CD4-positive, alpha-beta T cell treated with Interleukin-15 for 1 hour (primary cell): ENCODE results near the gene TMEM231.
A peak's percentile ranks its signal among the peaks of the same experiment; 100 is the strongest.
"Not testable (repeated sequence)": the region's sequence is repeated elsewhere in the genome, so short reads cannot be mapped to it uniquely, and the experiment has no call there.

ENCODE experiments used
- DNase-seq: peaks from one replicate; pipeline ENCODE4 v3.0.0-alpha.2; 2020

TMEM231 gene

DNA sequence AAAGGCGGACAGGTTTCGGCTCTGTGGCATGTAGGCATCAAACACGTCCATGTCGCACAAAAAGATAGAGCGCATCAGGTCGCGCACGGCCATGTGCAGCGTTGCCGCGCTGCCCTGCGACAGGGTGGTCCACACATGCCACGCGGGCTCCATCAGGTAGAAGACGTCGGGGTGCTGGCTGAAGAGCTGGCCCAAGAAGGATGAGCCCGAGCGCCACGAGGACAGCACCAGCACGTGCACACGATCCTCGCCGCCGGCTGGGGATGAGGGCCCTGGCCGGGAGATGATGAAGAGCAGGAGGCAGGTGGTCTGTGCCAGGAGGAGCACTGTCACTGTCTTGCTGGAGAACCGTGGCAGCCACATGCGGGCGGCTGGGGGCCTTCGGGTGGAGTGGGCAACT, 26.1 kb downstream of the TMEM231 start:
- no peak for DNase-seq

DNA sequence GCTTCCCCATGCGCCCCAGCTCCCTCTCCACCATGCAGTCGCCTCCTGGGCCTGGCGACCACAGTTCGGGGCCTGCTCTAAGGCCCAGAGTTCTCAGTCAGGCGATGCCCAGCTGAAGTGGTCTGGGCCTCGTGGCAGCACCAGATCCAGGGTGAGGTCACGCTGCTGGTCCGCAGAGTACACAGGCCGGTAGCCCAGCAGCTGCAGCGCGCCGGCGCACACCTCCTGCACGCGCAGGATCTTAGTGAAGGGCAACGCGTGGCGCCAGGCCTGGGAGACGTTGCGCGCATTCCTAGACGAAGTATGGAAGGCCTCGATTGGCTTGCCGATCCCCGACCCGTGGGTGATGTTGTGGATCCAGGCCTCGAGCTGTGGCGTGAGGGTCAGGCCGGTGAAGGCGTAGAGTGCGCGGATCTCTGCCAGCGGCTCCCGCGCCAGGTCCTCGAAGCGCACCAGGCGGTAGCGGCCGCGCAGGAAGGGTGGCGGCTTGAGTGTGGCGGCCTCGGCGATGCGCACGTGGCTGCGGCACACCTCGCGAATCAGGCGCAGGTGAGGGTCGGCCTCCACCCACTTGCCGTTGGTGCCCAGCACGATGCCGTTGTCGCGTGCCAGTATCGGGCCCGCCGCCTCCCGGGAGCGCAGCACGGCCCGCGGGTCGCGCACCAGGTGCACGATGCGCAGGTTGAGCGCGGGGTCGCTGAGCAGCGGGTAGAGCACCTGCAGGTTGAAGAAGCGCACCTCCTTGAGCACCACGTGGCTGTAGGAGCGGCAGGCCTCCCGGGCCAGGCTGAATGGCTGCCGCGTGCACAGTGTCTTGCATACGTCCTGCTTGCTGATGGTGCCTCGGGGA, 26.8 kb downstream of the TMEM231 start:
- DNase-seq: no peak

DNA sequence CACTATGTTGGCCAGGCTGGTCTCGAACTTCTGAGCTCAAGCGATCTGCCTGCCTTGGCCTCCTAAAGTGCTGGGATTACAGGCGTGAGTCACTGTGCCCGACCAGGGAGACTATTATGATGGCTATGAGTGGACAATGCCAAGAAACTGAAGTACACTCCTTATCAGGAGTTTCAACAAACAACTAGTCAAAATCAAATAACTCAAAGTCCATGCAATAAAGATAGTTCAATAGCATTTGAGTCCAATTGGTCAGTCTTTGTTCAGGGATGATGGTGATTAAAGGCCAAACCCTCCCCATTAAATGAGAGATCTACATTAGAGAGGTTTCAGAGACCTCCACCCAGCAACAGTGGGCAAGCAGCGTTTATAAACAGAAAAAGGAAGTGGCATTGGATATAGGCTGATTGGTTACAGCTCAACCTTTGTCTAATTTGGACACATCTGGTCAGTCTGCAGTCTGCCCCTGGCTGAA, 28.2 kb downstream of the TMEM231 start:
- DNase-seq: no peak

DNA sequence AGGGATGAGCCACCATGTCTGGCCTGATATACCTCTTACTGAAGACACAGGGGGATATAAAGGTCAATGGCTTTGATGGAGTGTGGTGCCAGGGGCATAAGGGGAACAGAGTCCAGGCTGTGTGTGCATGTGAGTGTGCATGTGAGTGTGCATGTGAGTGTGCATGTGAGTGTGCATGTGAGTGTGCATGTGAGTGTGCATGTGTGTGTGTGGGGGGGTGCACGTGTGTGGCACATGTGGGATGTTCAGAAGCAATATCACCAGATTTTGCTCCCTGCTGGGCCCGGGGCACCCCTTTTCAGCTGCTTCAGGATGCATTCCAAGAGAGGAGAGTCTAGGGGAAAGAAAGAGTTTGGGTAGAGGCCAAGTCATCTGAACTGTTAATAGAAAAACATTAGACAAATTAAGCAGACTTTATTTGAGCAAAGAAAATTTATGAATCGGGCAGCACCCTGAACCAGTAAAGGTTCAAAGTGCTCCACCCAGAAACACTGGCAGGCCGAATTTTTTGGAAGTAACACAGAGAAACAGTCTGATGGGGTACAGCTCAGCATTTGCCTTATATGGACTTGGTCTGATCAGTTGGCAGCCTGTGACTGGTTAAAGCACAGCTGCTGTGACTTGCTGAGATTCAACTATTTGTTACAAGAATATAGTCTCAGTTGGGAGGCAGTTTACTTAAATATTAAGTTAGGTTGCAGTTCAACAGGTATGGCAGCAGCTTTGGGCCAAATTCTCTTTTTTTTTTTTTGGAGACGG, 29.8 kb downstream of the TMEM231 start:
- no peak for DNase-seq

DNA sequence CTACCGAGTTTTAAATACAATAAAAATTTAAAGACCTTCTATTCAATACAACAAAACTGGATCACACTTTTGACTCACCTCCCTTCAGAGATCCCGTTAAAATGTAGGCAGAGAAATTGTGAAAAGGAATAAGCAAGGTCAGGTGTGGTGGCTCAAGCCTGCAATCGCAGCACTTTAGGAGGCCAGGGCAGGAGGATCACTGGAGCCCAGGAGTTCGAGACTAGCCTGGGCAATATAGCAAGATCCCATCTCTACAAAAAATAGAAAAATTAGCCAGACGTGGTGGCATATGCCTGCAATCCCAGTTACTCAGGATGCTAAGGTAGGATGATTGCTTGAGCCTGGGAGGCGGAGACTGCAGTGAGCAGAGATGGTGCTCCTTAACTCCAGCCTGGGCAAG, 36.9 kb downstream of the TMEM231 start:
- DNase-seq: no peak

DNA sequence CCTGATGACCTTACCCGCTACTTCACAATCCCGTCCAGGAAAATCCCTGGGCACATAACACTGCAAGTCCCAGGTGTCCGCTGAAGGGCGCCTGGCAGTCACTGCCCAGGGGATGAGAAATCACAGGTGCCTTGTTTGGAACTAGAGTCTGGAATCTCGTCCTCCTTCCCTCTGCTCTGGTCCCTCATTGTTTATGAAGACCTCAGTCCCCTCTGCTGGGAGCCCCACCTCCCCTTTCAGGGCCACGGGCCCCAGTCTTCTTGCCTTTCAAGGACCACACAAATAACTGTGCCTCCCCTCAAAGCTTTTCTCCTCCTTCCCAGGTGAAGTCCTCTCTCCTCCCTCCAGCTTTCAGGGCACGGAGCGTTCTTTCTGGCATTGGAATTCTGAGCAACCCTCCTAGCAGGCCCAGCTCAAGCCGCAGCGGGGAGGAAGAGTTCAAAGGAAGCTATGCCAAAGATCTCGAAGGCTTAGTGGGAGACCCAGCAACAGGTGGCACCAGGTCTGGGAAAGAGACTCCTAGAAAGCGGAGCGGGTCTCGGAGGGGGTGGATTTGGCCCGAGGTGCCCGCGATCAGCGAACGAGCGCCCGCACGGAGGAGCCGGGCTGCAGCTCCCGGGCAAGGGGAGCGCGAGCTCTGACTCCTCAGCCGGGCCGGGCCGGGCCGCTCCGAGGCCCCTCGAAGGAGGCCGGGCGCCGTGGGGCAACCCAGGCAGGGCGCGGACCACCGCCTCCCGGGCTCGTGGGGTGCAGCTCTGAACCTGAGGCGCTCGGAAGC, 39.7 kb downstream of the TMEM231 start:
- DNase-seq: not testable (repeated sequence)

DNA sequence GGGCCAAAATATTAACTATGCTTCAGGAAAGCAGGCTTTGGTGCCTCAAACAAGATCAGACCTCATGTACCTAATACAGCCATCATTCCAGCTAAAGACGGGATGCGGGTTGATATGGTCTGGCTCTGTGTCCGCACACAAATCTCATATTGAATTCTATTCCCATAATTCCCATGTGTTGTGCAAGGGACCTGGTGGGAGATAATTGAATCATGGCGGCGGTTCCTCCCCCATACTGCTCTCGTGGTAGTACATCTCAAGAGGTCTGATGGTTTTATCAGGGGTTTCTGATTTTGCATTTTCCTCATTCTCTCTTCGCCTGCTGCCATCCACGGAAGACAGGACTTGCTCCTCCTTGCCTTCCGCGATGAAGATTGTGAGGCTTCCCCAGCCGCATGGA, 41.8 kb downstream of the TMEM231 start:
- DNase-seq: no peak

DNA sequence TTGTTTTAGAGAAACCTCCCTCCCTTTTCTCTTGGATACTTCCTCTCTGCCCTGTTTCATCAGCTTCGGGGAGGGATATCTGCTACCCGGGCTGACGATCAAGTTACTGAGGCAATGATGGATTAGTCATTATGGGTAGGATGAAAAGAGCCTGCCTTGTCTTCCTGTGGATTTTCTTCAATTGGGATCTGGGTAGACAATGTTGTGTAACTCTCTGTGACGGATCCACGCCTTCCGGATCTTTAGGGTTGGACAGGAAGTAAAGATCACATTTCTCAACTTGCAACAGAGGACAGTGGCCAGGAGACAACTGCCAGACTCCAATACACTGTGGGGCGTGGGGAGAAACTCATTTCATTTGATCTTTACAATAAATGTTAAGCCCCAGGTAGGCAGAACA, 49.5 kb downstream of the TMEM231 start:
- DNase-seq: peak; percentile 60

DNA sequence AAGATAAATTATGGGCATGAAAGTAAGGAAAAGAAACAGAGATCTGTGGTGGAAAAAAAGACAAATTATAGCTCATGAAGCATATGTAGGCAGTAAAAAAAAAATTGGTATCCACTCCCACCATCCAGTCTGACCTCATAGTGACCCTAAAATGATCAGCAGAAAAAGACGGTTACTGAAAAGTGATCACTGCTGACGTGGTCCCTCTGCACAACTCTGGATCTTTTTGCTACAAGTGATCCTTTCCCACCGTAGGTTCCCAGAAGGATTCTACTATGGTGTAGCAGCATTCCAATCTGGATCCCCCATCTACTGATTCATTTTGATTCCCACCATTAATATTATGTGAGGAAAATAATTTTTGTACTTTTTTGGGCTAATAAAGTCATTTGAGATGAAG, 49.9 kb downstream of the TMEM231 start:
- DNase-seq: no peak

DNA sequence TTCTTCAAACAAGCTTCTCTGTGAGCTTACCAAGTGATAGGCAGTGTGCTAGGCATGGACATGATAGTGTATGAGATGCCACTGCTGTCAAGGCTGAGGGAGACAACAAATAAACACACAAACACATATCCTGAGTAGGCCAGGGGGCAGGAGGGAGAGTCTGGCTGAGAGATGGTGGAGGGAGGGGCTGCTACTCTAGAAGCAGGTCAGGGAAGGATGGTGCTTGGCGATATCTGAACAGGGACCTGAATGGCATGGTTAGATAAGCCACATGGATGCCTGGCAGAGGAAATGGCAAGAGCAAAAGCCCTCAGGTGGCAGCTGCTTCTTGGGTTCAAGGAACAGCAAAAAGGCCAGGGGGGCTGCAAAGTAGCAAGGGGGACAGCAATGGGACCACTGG, 52.3 kb downstream of the TMEM231 start:
- DNase-seq: no peak

DNA sequence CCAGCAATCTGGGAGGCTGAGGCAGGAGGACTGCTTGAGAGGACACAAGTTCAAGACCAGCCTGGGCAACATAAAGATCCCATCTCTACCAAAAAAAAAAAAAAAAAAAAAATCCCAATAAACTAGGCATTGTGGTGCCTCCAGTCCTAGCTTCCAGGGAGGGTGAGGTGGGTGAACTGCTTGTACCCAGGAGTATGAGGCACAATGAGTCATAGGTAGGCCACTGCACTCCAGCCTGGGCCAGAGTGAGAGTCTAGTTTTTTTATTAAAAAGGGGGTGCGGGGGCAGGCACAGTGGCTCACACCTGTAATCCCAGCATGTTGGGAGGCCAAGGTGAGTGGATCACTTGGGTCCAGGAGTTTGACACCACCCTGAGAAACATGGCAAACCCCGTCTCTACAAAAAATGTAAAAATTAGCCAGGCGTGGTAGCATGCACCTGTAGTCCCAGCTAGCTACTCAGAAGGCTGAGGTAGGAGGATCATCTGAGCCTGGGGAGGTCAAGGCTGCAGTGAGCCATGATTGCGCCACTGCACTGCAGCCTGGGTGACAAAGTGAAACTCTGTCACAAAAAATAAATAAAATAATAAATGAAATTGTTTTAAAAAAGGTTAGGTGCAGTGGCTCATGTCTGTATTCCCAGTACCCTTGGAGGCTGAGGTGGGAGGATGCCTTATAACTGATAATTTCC, 53.0 kb downstream of the TMEM231 start:
- DNase-seq: no peak

DNA sequence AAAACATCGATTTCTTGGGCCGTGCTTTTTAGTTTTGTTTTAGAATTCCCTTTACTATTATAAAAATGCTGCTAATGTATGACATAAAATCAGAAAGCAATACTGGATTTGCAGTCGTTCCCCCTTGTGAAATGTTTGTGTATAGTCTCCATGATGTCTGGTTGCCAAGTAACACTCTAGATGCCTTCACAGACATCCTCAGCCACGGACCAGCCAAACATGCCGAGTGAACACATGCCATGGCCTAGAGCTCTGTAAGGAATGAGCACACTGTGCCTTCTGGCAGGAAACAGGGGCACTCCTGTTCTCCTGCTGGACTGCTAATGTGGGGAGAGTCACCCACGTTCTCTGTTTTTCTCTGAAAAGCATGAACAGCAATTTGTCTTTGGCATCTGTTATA, 54.2 kb downstream of the TMEM231 start:
- not testable (repeated sequence) for DNase-seq

DNA sequence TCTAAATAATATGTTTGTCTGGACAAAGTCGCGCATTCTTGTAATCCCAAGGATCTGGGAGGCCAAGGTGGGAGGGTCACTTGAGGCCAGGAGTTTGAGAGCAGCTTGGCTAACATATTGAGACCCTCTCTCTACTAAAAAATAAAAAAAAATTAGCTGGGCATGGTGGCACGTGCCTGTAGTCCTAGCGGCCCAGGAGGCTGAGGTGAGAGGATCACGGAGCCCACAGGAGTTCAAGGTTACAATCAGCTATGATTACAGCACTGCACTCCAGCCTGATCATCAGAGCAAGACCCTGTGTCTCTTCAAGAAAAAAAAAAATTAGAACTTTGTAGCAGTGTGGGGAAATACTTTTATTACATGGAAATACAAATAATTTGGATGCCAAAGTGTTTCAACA, 54.7 kb downstream of the TMEM231 start:
- DNase-seq: no peak

DNA sequence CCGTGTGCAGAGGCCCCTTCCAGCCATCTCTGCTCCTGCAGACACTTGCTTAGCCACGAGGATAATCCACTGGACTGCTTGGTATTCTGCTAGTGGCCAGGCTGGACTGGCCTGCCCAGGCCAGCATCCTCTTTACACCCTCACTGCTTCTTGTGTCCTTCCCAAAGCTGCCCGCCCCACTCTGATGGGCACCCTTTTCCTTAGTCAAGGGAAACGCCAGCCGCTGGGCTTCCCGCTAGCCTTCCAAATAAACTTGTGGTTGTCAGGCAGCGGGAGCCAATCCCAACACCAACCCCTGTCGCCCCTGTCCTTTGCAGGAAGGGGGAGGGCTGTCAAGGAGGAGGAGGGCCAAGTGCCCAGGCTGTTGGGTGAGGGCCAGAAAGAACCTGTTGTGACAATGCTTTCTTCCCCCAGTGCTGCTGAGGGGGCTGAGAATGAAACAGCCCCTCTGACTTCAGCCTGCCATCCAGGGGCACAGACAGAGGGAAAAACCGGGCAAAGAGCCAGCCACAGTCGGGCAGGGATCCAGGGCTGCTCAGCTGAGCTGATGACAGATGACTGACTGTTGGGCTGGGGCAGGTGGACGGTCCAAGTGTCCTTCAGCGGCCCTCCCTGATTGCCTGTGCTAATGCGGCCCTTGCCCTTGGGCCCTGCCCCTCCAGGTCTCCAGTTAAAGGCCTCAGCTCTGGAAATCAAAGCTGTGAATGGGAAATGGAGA, 57.3 kb downstream of the TMEM231 start:
- DNase-seq: not testable (repeated sequence)

DNA sequence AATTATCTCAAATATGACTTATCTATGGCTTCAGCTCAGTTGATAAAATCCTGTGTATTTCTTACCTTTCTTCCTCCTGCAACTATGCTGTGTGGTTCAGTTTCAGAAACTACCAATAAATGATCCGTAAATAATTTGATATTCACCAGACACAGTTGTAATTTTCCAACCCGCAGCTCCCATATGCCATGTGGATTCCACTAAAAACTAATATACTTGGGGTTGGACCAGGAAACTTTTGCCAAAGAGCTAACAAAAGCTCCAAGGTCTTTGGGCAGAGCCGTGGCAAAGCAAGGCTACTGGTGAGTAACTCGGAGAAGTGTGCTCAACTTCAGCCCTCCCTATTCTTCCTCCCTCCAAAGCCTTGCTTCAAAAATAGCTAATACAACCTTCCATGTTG, 58.5 kb downstream of the TMEM231 start:
- DNase-seq: no peak

DNA sequence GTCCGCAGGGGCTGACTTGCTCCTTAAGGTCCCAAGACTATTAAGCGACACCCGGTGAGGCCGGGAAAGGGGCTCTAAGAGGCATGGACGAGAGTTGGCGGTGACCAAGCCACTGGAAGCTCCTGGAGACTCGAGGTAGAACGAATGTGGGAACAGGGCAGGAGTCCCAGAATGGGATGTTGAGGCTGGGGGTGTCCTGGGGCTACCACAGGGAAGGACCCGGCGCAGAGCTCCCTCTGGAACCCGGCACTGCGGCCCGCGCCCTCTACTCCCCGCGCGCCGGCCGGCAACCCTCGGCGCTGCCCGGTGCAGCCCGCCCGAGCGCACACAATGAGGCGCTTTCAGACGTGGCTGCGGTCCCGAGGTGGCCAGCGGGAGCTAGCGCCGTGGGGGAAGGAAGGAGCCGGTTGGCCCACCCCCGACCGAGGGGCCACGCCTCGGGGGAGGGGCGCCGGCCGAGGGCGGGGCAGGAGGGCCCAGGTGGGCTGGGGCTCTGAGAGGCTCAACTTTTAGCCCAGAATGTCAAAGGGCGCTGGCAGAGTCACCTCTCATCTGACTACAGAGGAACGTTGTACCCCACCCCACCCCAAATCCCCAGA, 60.9 kb downstream of the TMEM231 start, which contains the start of gene CHST6:
Gene CHST6, minus strand, starts transcription at position 366 of the 599 bp plus-strand sequence. CDS start 15,613 bp downstream, outside the sequence.
- no peak for DNase-seq

DNA sequence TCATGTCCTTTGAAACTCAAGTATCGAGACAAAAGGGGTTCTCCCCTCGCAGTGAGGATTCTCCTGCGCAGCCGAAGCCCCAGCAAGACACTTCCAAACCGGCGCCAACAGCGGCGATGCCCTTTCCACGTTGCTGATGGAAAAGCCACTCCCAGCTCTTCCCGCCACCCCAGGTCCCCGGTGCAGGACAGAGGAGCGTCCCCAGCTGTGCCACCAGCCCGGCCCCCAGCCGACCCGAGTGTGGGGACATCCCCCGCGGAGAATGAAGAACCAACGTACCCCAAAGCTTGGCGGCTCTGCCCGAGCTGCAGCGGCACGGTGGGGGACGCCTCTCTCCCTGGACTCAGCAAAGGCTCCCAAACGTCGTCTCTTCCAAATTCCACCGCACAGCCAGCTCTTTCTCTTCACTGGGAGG, 61.4 kb downstream of the TMEM231 start:
- DNase-seq: no peak

DNA sequence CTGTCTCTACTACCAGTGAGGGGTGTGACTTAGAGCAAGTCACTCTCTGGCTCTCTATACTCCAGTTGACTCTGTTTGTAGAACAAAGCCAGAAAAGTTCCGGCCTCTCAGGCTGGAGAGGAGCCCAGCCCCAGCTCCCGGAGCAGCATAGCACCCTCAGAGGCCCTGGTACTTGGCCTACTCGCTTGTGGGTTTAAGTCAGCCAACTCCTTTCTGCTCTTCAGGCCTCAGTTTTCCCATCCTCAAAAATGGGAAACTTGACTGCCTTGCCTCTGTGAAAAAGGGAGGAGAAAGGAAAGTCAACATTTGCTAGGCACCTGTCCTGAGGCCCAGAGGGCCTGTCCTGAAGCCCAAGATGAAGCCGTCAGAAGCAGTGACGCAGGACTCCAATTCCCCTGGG, 61.9 kb downstream of the TMEM231 start:
- DNase-seq: no peak

DNA sequence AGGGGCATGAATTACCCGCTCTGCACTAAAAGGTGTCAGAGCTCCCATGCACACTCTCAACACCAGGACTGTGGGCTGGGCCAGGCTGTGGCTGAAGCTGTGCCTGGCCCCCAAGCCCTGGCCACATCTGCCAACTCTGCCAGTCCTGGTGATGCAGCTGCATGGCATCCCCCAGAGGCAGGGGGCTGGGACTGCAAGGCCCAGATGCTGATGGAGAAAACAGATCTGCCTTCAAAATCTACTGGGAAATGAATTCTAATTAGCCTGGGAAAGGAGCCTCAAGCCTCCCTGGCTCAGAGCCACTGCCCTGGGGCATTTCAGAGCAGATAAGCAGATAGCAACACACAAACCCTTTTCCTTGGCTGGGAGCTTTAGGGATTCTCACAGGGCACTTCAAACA, 64.2 kb downstream of the TMEM231 start:
- no peak for DNase-seq

DNA sequence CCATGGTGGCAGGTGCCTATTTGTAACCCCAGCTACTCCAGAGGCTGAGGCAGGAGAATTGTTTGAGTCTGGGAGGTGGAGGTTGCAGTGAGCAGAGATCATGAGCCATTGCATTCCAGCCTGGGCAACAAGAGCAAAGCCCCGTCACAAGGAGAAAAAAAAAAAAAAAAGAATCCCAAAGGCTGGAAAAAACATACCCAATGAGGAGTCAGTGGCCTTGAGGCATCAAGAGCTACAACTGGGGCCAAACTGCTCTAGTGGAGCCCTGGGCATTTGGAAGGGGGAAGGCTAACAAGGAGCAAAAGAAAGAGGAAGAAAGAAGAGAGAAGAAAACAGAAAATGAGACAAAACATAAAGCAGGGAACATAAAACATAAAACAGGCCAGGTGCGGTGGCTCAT, 67.7 kb downstream of the TMEM231 start:
- DNase-seq: no peak
